Retinal pigment epithelial cell (primary cell): ENCODE data around the gene ZSWIM9.
"Not testable (repeated sequence)": the region's sequence is repeated elsewhere in the genome, so short reads cannot be mapped to it uniquely, and the experiment has no call there.

ENCODE experiments used
- DNase-seq: peaks from one replicate; pipeline ENCODE4 v3.0.0-alpha.2; 2010; ENCODE audit warnings: low read depth
- H3K4me3 ChIP-seq: 2 replicates; pipeline ENCODE4 v1.5.1; 2011; ENCODE audit warnings: mild to moderate bottlenecking, low read length, control low read depth, moderate library complexity
- CTCF ChIP-seq: conservative IDR thresholded peaks from 2 replicates; pipeline ENCODE4 v1.5.1; 2011; ENCODE audit warnings: low read depth, low read length, control low read depth, inconsistent platforms

ZSWIM9 gene

GRCh38 chr19:48210005-48210404 is 39.5 kb downstream of the ZSWIM9 start:
- no peak for TF ChIP-seq CTCF
- DNase-seq = no peak
- H3K4me3 ChIP-seq = no peak overlapping the region

- no peak for TF ChIP-seq CTCF
- DNase-seq = no peak
- no peak overlapping the region for H3K4me3 ChIP-seq
Observed at GRCh38 chr19:48213959-48214358, 43.5 kb downstream of the ZSWIM9 start.

- no peak overlapping the region for H3K4me3 ChIP-seq
- no peak for DNase-seq
- TF ChIP-seq CTCF = no peak
Observed at GRCh38 chr19:48216933-48217332, 46.5 kb downstream of the ZSWIM9 start.

DNA sequence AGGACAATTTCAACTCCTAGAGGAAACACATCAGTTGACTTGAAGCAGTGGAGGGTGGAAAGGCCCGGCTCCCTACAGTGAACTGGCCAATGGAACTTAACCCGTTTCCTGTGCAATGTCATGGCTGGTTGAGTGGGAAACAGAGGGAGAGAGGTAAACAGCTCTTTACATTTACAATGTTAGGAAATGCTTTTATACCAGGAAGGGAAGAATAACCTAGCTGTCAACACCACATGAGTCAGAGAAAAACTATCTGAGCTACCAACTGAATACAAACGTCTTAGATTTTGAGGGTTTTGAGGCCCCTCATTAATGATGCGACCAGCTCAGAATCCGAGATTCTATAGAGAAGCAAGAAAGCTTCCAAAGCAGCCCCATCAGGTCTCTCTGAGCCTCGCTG is 48.5 kb downstream of the ZSWIM9 start:
- no peak overlapping the region for H3K4me3 ChIP-seq
- TF ChIP-seq CTCF = no peak
- DNase-seq = no peak

DNA sequence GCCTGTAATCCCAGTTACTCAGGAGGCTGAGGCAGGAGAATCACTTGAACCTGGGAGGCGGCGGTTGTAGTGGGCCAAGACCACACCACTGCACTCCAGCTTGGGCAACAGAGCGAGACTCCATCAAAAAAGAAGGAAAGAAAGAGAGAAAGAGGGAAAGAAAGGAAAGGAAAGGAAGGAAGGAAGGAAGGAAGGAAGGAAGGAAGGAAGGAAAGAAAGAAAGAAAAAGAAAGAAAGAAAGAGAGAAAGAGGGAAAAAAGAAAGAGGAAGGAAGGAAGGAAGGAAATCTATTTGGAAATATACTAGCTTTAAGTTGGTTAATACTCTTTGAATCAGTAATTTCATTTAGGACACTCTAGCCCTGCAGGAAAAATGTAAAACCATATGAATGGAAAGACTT is 50.3 kb downstream of the ZSWIM9 start:
- DNase-seq, H3K4me3 ChIP-seq: not testable (repeated sequence)

GRCh38 chr19:48221628-48222027 is 51.1 kb downstream of the ZSWIM9 start:
- TF ChIP-seq CTCF = no peak
- no peak for DNase-seq
- no peak overlapping the region for H3K4me3 ChIP-seq

GRCh38 chr19:48230555-48231129 is 60.2 kb downstream of the ZSWIM9 start:
- no peak for DNase-seq
- no peak overlapping the region for H3K4me3 ChIP-seq
- TF ChIP-seq CTCF = no peak

DNA sequence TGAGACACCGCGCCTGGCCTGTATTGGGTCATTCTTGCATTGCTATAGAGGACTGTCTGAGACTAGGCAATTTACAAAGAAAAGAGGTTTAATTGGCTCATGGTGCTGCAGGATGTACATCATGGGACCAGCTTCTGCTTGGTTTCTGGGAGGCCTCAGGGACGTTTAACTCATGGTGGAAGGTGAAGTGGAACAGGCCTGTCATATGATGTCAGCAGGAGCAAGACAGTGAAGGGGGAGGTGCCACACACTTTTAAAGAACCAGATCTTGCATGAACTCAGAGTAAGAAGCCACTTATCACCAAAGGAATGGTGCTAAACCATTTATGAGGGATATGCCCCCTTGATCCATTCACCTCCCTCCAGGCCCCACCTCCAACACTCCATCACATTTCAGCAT is 66.6 kb downstream of the ZSWIM9 start:
- no peak for TF ChIP-seq CTCF
- DNase-seq = no peak
- H3K4me3 ChIP-seq = no peak overlapping the region
